Measurements from ENCODE around the gene SLC37A3.
"Not testable (repeated sequence)": the region's sequence is repeated elsewhere in the genome, so short reads cannot be mapped to it uniquely, and the experiment has no call there.

SLC37A3 gene

DNA sequence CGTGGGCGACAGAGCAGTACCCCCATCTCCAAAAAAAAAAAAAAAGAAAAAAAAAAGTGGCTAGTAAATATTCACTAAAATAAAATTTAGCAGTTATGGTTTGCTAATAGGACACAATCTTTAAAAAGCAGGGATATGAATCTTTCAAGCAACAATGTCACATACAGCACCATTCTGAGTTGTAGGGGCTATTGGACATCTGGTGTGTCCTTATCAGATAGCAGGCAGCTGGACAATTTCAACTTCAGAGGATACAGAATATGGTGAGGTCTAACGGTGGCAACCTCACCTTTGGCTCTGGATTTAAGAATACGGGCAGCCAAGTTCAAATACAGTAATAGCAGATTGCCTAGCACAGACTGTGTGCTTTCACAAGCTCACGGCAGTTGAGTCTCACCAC, 51.1 kb downstream of the SLC37A3 start:
- peaks cover 65% of the 10 kb centered on the region for H3K36me3 ChIP-seq (ENCODE audit: control insufficient read depth, insufficient read depth, low read length)
- H3K9me3 ChIP-seq (ENCODE audit: control insufficient read depth, low read length), result no peaks in the 10 kb centered on the region
- peaks cover 13% of the 10 kb centered on the region for H3K4me1 ChIP-seq (ENCODE audit: control insufficient read depth, insufficient read depth, low read length, poor library complexity, severe bottlenecking)
- no peak overlapping the region for H3K27ac ChIP-seq (ENCODE audit: low read depth, low read length, severe bottlenecking)
- H3K4me3 ChIP-seq (ENCODE audit: extremely low read depth, insufficient read depth, low read length, poor library complexity, severe bottlenecking), result no peak overlapping the region
- 100% methylated on average over 2 to 3 of the region's 5 CpGs for WGBS, 2 experiments (ENCODE audit: insufficient coverage in 2 of 2)

- Histone ChIP-seq H3K36me3 (ENCODE audit: control insufficient read depth, insufficient read depth, low read length) (peaks cover 67% of the 10 kb centered on the region), H3K9me3 (ENCODE audit: control insufficient read depth, low read length) (no peaks in the 10 kb centered on the region), H3K27ac (ENCODE audit: low read depth, low read length, severe bottlenecking) (no peak overlapping the region), H3K4me1 (ENCODE audit: control insufficient read depth, insufficient read depth, low read length, poor library complexity, severe bottlenecking) (peaks cover 13% of the 10 kb centered on the region), H3K4me3 (ENCODE audit: extremely low read depth, insufficient read depth, low read length, poor library complexity, severe bottlenecking) (no peak overlapping the region)
- 78 to 86% methylated on average over 1 to 3 of the region's 3 CpGs for WGBS, 2 experiments (ENCODE audit: insufficient coverage in 2 of 2)
Observed at GRCh38 chr7:140345426-140345825, 52.9 kb downstream of the SLC37A3 start.

GRCh38 chr7:140342727-140343514, 55.4 kb downstream of the SLC37A3 start:
- H3K27ac ChIP-seq (ENCODE audit: low read depth, low read length, severe bottlenecking), result peak overlapping the region; percentile 16
- WGBS, 2 experiments (ENCODE audit: insufficient coverage in 2 of 2), result 78 to 80% methylated on average over 9 to 11 of the region's 13 CpGs
- H3K9me3 ChIP-seq (ENCODE audit: control insufficient read depth, low read length), result no peaks in the 10 kb centered on the region
- peaks cover 77% of the 10 kb centered on the region for H3K36me3 ChIP-seq (ENCODE audit: control insufficient read depth, insufficient read depth, low read length)
- H3K4me3 ChIP-seq (ENCODE audit: extremely low read depth, insufficient read depth, low read length, poor library complexity, severe bottlenecking), result no peak overlapping the region
- peaks cover 8% of the 10 kb centered on the region for H3K4me1 ChIP-seq (ENCODE audit: control insufficient read depth, insufficient read depth, low read length, poor library complexity, severe bottlenecking)

DNA sequence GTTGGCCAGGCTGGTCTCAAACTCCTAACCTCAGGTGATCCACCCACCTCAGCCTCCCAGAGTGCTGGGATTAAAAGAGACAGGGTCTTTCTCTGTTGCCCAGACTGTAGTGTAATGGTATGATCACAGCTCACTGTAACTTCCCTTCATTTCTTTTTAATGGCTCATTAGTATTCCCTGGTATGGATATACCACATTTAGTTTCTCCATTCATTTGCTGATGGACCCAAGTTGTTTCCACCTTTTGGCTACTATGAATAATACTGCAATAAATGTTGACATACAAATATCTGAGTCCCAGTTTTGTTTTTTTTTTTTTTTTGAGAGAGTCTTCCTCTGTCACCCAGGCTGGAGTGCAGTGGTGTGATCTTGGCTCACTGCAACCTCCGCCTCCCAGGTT, 59.4 kb downstream of the SLC37A3 start:
- WGBS, 2 experiments (ENCODE audit: insufficient coverage in 2 of 2), result 100% methylated on average over 1 of the region's 1 CpG; no CpG with 5 or more reads in 1 of the 2 experiments
- H3K9me3 ChIP-seq (ENCODE audit: control insufficient read depth, low read length); H3K27ac ChIP-seq (ENCODE audit: low read depth, low read length, severe bottlenecking); H3K4me3 ChIP-seq (ENCODE audit: extremely low read depth, insufficient read depth, low read length, poor library complexity, severe bottlenecking); H3K4me1 ChIP-seq (ENCODE audit: control insufficient read depth, insufficient read depth, low read length, poor library complexity, severe bottlenecking): not testable (repeated sequence)
- H3K36me3 ChIP-seq (ENCODE audit: control insufficient read depth, insufficient read depth, low read length), result peaks cover 87% of the 10 kb centered on the region

- Histone ChIP-seq H3K4me3 (ENCODE audit: extremely low read depth, insufficient read depth, low read length, poor library complexity, severe bottlenecking) (no peak overlapping the region), H3K4me1 (ENCODE audit: control insufficient read depth, insufficient read depth, low read length, poor library complexity, severe bottlenecking) (no peaks in the 10 kb centered on the region), H3K27ac (ENCODE audit: low read depth, low read length, severe bottlenecking) (no peak overlapping the region), H3K9me3 (ENCODE audit: control insufficient read depth, low read length) (no peaks in the 10 kb centered on the region), H3K36me3 (ENCODE audit: control insufficient read depth, insufficient read depth, low read length) (peaks cover 64% of the 10 kb centered on the region)
- 92 to 94% methylated on average over 8 of the region's 8 CpGs for WGBS, 2 experiments (ENCODE audit: insufficient coverage in 2 of 2)
Observed at GRCh38 chr7:140334341-140335057, 63.8 kb downstream of the SLC37A3 start.

GRCh38 chr7:140333686-140334085, 64.6 kb downstream of the SLC37A3 start:
- Histone ChIP-seq H3K27ac (ENCODE audit: low read depth, low read length, severe bottlenecking) (no peak overlapping the region), H3K4me1 (ENCODE audit: control insufficient read depth, insufficient read depth, low read length, poor library complexity, severe bottlenecking) (no peaks in the 10 kb centered on the region), H3K4me3 (ENCODE audit: extremely low read depth, insufficient read depth, low read length, poor library complexity, severe bottlenecking) (no peak overlapping the region), H3K36me3 (ENCODE audit: control insufficient read depth, insufficient read depth, low read length) (peaks cover 57% of the 10 kb centered on the region), H3K9me3 (ENCODE audit: control insufficient read depth, low read length) (no peaks in the 10 kb centered on the region)
- WGBS, 2 experiments (ENCODE audit: insufficient coverage in 2 of 2), result 100% methylated on average over 1 to 2 of the region's 5 CpGs

GRCh38 chr7:140333223-140333622, 65.1 kb downstream of the SLC37A3 start:
- Histone ChIP-seq H3K4me3 (ENCODE audit: extremely low read depth, insufficient read depth, low read length, poor library complexity, severe bottlenecking) (no peak overlapping the region), H3K9me3 (ENCODE audit: control insufficient read depth, low read length) (no peaks in the 10 kb centered on the region), H3K27ac (ENCODE audit: low read depth, low read length, severe bottlenecking) (no peak overlapping the region), H3K36me3 (ENCODE audit: control insufficient read depth, insufficient read depth, low read length) (peaks cover 52% of the 10 kb centered on the region), H3K4me1 (ENCODE audit: control insufficient read depth, insufficient read depth, low read length, poor library complexity, severe bottlenecking) (no peaks in the 10 kb centered on the region)
- WGBS, 2 experiments (ENCODE audit: insufficient coverage in 2 of 2), result 91 to 92% methylated on average over 10 of the region's 10 CpGs

GRCh38 chr7:140330595-140330994, 67.7 kb downstream of the SLC37A3 start:
- peaks cover 8% of the 10 kb centered on the region for H3K4me1 ChIP-seq (ENCODE audit: control insufficient read depth, insufficient read depth, low read length, poor library complexity, severe bottlenecking)
- H3K4me3 ChIP-seq (ENCODE audit: extremely low read depth, insufficient read depth, low read length, poor library complexity, severe bottlenecking), result no peak overlapping the region
- H3K9me3 ChIP-seq (ENCODE audit: control insufficient read depth, low read length), result no peaks in the 10 kb centered on the region
- H3K36me3 ChIP-seq (ENCODE audit: control insufficient read depth, insufficient read depth, low read length), result peaks cover 28% of the 10 kb centered on the region
- H3K27ac ChIP-seq (ENCODE audit: low read depth, low read length, severe bottlenecking), result no peak overlapping the region
- 87 to 100% methylated on average over 2 to 3 of the region's 3 CpGs for WGBS, 2 experiments (ENCODE audit: insufficient coverage in 2 of 2)

DNA sequence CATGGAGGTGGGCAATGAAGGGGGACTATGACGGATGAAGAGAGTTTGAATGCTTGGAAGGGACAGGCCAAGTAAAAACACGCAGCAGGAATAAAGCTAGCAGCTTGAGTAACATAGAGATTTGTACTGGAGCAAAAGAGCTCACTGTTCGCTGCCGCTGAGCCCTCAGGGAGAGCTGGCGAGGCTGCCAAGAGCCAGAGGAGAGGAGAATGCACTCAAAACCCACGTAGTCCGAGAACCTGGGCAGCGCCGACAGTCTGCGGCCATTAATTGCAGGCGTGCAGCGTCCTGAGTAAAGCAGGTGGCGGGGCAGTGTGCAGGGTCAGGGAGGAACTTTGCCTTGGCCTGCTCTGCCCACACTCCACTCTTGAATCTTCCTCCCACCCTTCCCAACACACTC, 68.2 kb downstream of the SLC37A3 start:
- H3K9me3 ChIP-seq (ENCODE audit: control insufficient read depth, low read length), result no peaks in the 10 kb centered on the region
- no peak overlapping the region for H3K4me3 ChIP-seq (ENCODE audit: extremely low read depth, insufficient read depth, low read length, poor library complexity, severe bottlenecking)
- peaks cover 8% of the 10 kb centered on the region for H3K4me1 ChIP-seq (ENCODE audit: control insufficient read depth, insufficient read depth, low read length, poor library complexity, severe bottlenecking)
- peaks cover 24% of the 10 kb centered on the region for H3K36me3 ChIP-seq (ENCODE audit: control insufficient read depth, insufficient read depth, low read length)
- H3K27ac ChIP-seq (ENCODE audit: low read depth, low read length, severe bottlenecking), result no peak overlapping the region
- WGBS, 2 experiments (ENCODE audit: insufficient coverage in 2 of 2), result 92 to 98% methylated on average over 7 to 13 of the region's 13 CpGs

GRCh38 chr7:140327261-140327661, 71.1 kb downstream of the SLC37A3 start:
- H3K4me3 ChIP-seq (ENCODE audit: extremely low read depth, insufficient read depth, low read length, poor library complexity, severe bottlenecking), result no peak overlapping the region
- WGBS, 2 experiments (ENCODE audit: insufficient coverage in 2 of 2), result 84 to 100% methylated on average over 2 to 5 of the region's 7 CpGs
- H3K36me3 ChIP-seq (ENCODE audit: control insufficient read depth, insufficient read depth, low read length), result peaks cover 1% of the 10 kb centered on the region
- H3K27ac ChIP-seq (ENCODE audit: low read depth, low read length, severe bottlenecking), result no peak overlapping the region
- H3K9me3 ChIP-seq (ENCODE audit: control insufficient read depth, low read length), result no peaks in the 10 kb centered on the region
- H3K4me1 ChIP-seq (ENCODE audit: control insufficient read depth, insufficient read depth, low read length, poor library complexity, severe bottlenecking), result peaks cover 8% of the 10 kb centered on the region

Data from mesodermal cell (in vitro differentiated cells).